Measurements from ENCODE around the gene SPATC1L.

- TF ChIP-seq, protein P1, sequence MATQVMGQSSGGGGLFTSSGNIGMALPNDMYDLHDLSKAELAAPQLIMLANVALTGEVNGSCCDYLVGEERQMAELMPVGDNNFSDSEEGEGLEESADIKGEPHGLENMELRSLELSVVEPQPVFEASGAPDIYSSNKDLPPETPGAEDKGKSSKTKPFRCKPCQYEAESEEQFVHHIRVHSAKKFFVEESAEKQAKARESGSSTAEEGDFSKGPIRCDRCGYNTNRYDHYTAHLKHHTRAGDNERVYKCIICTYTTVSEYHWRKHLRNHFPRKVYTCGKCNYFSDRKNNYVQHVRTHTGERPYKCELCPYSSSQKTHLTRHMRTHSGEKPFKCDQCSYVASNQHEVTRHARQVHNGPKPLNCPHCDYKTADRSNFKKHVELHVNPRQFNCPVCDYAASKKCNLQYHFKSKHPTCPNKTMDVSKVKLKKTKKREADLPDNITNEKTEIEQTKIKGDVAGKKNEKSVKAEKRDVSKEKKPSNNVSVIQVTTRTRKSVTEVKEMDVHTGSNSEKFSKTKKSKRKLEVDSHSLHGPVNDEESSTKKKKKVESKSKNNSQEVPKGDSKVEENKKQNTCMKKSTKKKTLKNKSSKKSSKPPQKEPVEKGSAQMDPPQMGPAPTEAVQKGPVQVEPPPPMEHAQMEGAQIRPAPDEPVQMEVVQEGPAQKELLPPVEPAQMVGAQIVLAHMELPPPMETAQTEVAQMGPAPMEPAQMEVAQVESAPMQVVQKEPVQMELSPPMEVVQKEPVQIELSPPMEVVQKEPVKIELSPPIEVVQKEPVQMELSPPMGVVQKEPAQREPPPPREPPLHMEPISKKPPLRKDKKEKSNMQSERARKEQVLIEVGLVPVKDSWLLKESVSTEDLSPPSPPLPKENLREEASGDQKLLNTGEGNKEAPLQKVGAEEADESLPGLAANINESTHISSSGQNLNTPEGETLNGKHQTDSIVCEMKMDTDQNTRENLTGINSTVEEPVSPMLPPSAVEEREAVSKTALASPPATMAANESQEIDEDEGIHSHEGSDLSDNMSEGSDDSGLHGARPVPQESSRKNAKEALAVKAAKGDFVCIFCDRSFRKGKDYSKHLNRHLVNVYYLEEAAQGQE (IDR thresholded peaks at IDR 0.05; ENCODE audit: insufficient replicate concordance, low read depth) = no peak
- TF ChIP-seq, protein P2, sequence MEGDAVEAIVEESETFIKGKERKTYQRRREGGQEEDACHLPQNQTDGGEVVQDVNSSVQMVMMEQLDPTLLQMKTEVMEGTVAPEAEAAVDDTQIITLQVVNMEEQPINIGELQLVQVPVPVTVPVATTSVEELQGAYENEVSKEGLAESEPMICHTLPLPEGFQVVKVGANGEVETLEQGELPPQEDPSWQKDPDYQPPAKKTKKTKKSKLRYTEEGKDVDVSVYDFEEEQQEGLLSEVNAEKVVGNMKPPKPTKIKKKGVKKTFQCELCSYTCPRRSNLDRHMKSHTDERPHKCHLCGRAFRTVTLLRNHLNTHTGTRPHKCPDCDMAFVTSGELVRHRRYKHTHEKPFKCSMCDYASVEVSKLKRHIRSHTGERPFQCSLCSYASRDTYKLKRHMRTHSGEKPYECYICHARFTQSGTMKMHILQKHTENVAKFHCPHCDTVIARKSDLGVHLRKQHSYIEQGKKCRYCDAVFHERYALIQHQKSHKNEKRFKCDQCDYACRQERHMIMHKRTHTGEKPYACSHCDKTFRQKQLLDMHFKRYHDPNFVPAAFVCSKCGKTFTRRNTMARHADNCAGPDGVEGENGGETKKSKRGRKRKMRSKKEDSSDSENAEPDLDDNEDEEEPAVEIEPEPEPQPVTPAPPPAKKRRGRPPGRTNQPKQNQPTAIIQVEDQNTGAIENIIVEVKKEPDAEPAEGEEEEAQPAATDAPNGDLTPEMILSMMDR (IDR thresholded peaks at IDR 0.05; ENCODE audit: insufficient read depth, low read length) = no peak
Observed at GRCh38 chr21:46216132-46216747, 32.0 kb upstream of the SPATC1L start.
